Astrocyte of the cerebellum (primary cell): ENCODE results near the gene LRFN2.

Experiments used
- DNase-seq: peaks from one replicate; pipeline ENCODE4 v3.0.0-alpha.2; 2011; ENCODE audit warnings: low read depth
- H3K4me3 ChIP-seq: 2 replicates; pipeline ENCODE4 v1.5.1; 2011; ENCODE audit warnings: mild to moderate bottlenecking, low read depth, low read length, moderate library complexity
- CTCF ChIP-seq: IDR thresholded peaks from 2 replicates; pipeline ENCODE4 v1.5.1; 2012; ENCODE audit warnings: low read length, low read depth, moderate library complexity, mild to moderate bottlenecking; ENCODE audit errors: missing control alignments
- in situ Hi-C: cut with HindIII; loops from 2 replicates; pipeline ENCODE4 v1.10.0; 2017; ENCODE audit warnings: low sequenced_read_pairs

Gene LRFN2

GRCh38 chr6:40537446-40537845, 49.7 kb downstream of the LRFN2 start:
- in situ Hi-C loops = no loop called here
- no peak for TF ChIP-seq CTCF
- DNase-seq = no peak
- no peak overlapping the region for H3K4me3 ChIP-seq

DNA sequence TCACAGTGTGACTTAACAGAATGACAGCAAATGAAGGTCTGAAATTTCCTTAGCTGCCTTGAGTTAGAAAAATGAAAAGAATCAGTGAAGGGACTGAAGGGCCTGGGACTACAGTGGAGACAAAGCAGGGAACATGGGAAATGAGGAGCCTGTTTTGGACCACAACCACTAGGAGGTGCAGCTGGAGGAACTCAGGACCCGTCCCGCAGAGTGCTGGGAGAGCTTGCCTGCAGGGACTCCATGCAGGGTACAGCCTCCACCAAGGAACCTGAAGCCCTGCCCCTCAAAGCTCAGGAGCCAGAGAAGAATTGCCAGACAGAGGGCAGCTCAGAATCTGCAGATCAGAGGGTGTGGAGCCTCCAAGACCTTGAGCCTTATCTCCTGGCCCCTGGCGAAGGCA, 50.7 kb downstream of the LRFN2 start:
- in situ Hi-C loops = no loop called here
- no peak for TF ChIP-seq CTCF
- no peak for DNase-seq
- no peak overlapping the region for H3K4me3 ChIP-seq

DNA sequence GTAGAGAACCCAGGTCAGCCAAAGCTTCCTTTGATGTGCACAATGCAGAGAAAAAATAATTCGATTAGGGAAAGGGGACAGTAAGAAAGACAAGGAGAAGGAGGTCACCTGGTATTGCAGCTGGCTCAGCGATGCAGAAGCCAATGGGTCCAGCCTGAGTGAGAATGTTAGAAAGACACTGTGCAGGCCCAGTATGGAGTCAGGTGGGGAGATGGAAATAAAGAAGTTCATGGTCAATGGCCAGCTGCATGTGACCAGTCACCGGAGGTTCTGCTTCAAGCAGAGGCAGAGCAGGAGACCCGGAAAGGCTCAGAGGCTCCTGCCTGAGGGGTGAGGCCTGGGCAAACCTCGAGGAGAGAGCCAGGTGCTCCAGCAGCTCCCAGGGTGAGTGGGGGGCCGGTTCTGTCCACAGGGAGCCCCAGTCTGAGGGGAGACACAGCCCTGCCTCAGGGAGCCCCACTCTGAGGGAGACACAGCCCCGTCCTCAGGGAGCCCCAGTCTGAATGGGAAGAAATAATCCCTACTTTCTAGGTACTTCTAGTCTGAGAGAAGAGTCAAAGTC, 51.3 kb downstream of the LRFN2 start:
- in situ Hi-C loops = no loop called here
- H3K4me3 ChIP-seq = no peak overlapping the region
- DNase-seq = no peak
- TF ChIP-seq CTCF = no peak

- TF ChIP-seq CTCF = no peak
- H3K4me3 ChIP-seq = no peak overlapping the region
- no peak for DNase-seq
- in situ Hi-C loops = no loop called here
These were observed 51.9 kb downstream of the LRFN2 start for GRCh38 chr6:40535110-40535818.

DNA sequence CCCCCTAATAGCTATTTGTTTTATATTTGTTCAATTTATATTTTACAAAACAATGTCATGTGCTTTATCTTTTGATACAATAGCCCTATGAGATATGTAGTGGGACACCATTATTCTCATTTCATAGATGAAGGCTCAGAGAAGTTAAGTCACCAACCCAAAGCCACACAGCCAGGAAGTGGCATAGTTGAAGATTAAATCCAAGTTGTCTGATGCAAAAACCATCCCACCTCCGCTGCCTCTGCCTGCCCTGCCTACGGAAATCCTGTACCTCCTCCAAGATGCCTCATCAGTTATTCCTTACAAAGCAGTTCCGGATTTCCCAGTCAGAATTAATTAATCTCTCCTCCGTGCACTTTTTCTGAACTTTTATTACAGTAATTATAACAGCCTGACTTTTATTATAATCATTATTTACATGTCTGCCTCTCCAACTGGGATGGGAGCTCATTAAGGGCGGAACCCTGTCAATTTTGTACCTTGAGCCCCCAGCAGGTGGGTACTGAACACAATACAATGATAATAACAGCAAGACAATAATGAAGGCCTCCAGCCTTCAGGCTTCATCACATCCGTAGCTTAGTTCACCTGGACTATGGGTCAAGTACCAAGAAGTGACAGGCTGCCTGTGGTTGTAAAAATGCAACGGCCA, 54.7 kb downstream of the LRFN2 start:
- no peak for TF ChIP-seq CTCF
- in situ Hi-C loops = no loop called here
- H3K4me3 ChIP-seq = no peak overlapping the region
- no peak for DNase-seq

GRCh38 chr6:40529919-40530318, 57.2 kb downstream of the LRFN2 start:
- in situ Hi-C loops = no loop called here

More at GRCh38 chr6:40529919-40530318, 57.2 kb downstream of the LRFN2 start:
- TF ChIP-seq CTCF = no peak
- DNase-seq = no peak
- no peak overlapping the region for H3K4me3 ChIP-seq
